GM21515 (cell line): ENCODE data around the gene VOPP1.
"Not testable (repeated sequence)": the region's sequence is repeated elsewhere in the genome, so short reads cannot be mapped to it uniquely, and the experiment has no call there.

Experiments
- ATAC-seq: cut with Tn5 transposase; IDR thresholded peaks from one replicate; pipeline ENCODE4 v1.9.1; 2021; ENCODE audit not compliant: unreplicated experiment

The VOPP1 gene

DNA sequence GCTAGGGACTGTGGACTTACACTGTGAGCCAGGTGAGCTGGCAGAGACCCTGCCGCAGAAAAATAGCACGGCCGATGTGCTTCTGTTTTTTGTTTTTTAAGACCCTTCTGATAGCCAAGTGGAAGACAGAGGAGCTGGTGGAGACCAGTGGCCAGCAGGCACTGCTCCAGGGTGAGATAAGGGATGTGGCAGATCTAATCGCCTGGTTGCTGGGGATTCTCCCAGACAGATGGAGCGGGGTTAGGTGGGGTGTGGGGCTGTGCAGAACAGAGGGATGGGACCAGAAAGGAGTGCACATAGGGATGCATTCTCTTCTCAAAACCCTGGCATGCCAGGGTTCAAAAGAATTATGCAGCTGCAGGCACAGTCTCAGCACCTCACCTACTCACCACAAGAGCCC lies 82.2 kb downstream of the VOPP1 start:
- no peak for ATAC-seq

- ATAC-seq: no peak
These were observed 82.8 kb downstream of the VOPP1 start for GRCh38 chr7:55489552-55489951.

- ATAC-seq: no peak
These were observed 83.4 kb downstream of the VOPP1 start for GRCh38 chr7:55488804-55489340.

- no peak for ATAC-seq
These were observed 84.1 kb downstream of the VOPP1 start for GRCh38 chr7:55488216-55488615.

DNA sequence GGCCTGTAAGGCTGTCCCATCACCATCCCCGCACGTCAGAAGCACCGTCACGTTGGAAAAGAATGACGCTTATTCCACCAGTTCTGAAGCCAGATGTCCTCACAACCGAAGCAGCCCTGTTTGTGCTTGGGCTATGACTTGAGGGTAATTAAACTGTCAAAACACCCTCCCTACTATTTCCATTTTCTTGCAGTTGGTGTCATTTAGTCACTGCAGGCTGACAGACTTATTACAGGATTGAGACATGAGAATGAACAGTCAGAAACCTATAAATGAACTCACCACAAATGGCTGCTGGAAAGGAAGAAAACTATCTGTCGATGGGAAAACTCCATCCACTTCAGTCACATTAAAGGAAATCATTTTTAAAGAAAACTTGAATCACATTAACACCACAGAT lies 85.3 kb downstream of the VOPP1 start:
- no peak for ATAC-seq

DNA sequence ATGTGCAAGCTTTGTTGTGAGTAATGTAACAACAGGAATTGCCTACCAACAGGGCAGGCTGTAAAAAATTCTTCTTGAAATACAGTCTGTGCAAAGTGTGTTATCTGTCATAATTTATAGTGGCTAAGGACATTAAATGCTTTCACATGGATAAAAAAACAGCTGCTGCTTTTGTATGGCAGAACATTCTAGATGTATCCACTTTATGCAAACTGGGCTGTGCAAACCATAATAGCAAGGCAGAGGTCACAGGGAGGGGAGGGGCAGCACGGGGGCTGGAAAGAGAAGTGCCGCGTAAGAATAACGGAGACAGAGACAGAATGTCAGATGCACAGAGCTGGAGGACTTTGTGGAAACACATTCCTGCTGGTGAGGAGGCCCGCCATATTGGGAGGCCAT lies 86.1 kb downstream of the VOPP1 start:
- no peak for ATAC-seq

- ATAC-seq: no peak
These were observed 86.7 kb downstream of the VOPP1 start for GRCh38 chr7:55485501-55486191.

DNA sequence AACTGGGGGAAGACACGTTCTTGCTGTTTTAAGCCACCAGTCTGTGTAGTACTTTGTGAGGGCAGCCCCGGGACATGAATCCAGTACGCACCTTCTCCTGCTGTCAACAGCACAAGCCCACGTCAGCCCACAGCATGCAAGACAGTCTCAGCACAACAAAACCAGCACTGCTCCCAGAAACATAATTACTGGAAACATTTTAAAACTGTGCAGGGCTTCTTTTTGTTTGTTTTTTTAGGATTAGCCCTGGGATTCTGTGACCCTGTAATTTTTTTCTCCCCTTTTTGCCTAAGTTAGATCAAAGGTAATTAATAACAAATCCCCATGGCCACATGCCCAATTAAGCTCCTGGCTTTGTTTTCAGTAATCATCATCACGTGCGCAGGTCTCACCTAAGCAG lies 87.5 kb downstream of the VOPP1 start:
- no peak for ATAC-seq

GRCh38 chr7:55484241-55484640 lies 88.1 kb downstream of the VOPP1 start:
- no peak for ATAC-seq

DNA sequence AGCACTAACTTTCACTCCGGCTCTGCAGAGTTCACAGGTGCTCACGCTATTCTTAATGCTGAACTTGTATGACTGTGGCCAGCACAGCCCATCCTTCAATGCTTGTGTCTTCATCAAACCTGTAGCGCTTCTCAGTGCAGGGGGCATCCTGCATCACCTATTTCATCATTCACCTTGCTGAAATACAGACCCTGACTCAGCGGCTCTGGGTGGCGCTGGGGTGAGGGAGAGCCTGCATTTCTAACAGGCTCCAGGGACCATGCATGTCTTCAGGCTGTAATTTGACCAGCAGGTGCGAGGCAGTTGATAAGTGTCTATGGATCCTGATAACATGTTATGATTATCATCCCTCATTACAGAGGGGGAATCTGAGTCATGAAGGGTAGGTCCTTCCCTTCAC lies 89.3 kb downstream of the VOPP1 start:
- ATAC-seq: no peak

DNA sequence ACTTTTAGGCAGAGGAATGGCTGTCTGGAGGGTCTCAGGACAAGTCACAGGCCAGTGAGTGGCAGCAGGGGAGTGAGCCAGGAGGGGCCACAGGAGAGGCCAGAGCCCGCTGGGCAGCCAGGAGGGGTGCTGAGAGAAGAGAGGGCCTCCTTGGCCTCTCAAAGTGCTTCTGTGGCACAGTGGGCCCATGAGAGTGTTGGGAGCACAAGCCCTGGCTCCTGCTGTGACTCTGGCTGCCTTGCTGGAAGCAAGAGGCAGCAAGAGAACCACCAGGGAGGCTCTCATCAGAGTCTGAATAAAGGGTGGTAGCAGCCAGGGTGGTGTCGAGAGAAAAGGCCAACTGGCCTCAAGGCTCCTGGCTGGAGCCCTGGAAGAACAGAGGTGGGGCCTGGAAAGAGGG lies 91.1 kb downstream of the VOPP1 start:
- no peak for ATAC-seq

DNA sequence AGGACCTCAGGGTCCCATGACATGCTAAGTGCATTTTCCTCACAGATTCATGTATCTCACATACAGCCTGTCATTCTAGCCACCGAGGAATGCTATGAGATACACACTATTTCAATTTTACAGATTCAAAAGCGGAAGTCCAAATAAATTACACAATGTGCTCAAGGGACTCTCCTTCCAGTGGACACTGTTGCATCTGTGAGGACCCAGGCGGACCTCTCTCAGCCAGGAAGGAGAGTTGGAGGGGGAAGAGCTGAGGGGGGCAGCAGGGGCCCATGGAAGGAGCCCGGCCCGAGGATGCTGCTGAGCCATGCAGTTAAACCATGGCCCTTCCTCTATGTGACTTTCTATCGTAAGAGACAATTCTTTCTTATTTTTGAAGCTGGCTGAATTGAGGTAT lies 93.6 kb downstream of the VOPP1 start:
- no peak for ATAC-seq

DNA sequence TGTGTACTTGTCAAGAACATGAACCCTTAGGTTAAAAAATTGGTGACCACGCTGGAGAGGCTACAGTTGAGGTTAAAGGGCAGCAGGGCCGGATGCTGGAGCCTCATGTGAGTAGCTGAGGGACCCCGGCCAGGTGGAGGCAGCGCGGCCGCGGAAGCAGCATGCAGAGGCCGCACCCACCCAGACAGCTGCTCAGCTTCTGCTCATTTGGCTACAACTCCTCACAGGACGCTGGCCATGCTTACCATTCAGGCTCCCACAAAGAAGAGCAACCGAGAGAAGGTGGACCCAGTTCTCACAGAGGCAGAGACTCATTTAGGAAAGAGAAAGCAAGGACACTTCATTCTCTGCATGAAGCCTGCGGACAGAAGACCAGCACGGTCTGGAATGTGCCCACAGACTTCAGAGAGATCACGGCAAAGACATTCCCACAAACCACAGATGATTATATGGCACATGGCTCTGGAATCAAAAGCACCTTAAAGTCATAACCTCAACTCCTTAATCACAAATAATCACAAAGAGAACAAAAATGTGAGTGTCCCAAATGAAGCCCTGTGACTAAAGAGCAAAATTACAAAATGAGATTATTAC lies 94.4 kb downstream of the VOPP1 start:
- ATAC-seq: no peak

DNA sequence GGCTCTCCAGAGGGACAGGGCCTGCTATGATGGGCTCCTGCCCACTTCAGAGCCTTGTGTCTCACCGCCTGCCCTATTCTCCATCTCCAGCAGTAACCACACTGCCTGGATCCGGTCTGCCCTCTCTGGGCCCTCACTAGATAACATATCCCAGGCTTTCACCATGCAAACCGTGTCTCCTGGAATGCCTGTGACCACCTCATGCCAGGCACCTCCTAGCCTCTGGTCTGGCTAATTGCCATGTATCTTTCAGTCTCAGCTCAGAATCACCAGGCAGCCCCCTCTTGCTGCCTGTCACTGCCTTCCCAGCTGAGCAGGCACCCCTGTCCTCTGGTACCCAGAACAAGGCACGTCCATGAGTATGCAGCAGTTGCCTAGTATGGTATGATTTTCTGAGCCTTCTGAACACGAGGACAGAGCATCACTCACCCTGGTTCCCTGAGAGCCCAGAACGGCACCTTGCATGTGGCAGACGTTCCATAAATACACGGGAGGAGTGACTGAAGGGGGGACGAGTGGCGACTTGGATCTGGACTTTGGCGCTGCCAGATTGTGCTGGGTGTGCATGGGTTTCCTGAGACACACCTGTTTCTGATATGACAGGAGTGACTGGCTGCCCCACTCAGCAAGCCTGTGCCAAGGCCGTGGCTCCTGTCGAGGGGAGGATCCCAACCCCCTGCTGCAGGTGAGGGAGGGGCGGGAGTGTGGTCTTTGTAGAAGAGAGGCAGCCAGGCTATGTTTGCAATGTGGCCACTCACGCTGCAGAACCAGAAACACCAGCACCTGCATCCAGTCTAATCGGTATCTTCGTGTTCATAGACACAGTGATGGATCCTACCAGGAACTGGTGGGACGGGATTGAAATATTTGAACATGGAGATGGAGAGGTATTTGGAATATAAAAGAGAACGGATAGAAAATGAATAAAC lies 95.2 kb downstream of the VOPP1 start:
- no peak for ATAC-seq

DNA sequence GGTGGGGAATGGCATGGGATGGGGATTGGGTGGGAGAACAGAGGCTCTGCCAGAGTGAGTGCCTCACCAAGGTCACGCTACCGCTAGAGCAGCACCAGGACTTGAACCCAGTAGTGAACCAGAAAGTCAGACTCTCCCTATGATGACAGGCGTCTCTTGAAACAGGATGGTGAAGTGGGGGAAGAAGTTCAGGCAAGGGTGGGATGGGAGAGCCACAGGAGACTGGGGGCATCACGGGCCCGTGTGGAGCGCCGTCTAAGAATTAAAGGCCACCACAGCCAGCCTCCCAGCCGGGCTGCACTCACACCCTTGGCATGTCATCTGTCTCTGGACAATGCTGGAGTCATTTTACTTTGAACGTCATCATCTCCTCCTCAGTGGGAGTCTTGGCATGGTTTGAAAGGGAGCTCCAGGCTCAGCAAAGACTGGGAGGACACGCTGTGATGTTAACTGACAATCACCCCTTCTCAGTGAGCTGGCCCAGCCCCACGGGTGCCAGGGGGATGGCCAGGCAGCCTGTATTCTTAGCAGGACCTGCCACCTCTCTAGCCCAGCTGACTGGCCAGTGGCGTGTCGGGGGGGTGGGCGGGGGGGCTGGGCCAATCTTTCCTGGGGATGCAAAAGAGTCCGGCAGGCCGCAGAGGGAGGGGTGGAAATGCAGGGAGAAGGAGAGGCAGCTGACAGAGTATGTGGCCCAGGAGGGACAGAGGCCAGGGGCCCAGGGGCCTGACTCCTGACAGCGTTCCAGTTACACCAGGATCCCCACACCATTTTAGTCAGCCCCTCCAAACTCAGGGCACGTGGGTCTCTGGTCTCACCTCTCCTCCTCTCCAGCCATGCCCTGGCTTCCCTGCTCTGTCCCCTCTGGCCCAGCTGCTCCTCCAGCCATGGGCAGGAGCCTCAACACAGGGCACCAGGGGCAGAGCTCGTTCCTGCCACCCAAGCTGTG lies 96.2 kb downstream of the VOPP1 start:
- ATAC-seq: no peak

GRCh38 chr7:55474944-55475854 lies 97.1 kb downstream of the VOPP1 start:
- ATAC-seq: no peak

DNA sequence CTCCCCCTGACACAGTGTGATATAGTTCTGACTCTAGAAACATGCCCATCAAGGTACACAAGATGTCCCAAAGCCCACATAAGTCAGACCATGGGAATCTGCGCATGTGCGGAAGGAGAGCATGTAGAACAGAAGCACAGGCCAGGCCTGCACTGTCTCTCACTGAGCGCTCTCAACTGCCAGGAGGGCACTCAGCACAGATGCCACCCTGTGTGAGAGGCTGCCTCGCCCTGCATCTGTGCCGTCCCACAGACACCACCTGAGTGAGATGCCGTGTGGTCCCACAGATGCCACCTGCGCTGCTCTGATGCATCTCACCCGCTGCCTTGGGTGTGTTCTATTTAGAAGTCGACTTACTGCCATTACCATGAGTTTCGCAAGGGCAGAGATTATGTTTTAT lies 98.4 kb downstream of the VOPP1 start:
- ATAC-seq: no peak

GRCh38 chr7:55472928-55473725 lies 99.2 kb downstream of the VOPP1 start:
- ATAC-seq: no peak

GRCh38 chr7:55472406-55472805 lies 99.9 kb downstream of the VOPP1 start:
- ATAC-seq: not testable (repeated sequence)
